Natural killer cell treated with Interleukin-12 subunit alpha and Interleukin-12 subunit beta and Interleukin-15 and Interleukin-18, amount 100 ng/mL, for 72 hours (primary cell): ENCODE results near the gene SLC37A4. TPM values are rescaled to one million over a fixed set of nuclear protein-coding genes. Genes with fewer than 3 reads are reported as not detected.
A peak's percentile ranks its signal among the peaks of the same experiment; 100 is the strongest.
"Not testable (repeated sequence)": the region's sequence is repeated elsewhere in the genome, so short reads cannot be mapped to it uniquely, and the experiment has no call there.

Experiments
- ATAC-seq, 2 donors: fragments of 150-1000 bp; cut with Tn5 transposase in 1 of 2; sonication (Bioruptor Pico), chemical (Tn5 transposase) in 1 of 2; 2 replicates each; pipeline ENCODE4 v1.10.0; 2021
- DNase-seq: peaks from one replicate; pipeline ENCODE4 v3.0.0; 2022; ENCODE audit warnings: low spot score
- H3K27ac Mint-ChIP-seq, 2 donors: 1 replicate in 1 of 2; 2 replicates in 1 of 2; pipeline ENCODE4 v1.8.0; 2022; ENCODE audit warnings: mixed read lengths in 2 of 2, mild to moderate bottlenecking in 1 of 2, moderate library complexity in 1 of 2
- H3K27me3 Mint-ChIP-seq, 2 donors: 1 replicate in 1 of 2; 2 replicates in 1 of 2; pipeline ENCODE4 v1.8.0; 2022; ENCODE audit warnings: mixed read lengths in 2 of 2
- H3K36me3 Mint-ChIP-seq: one replicate; pipeline ENCODE4 v1.8.0; 2022; ENCODE audit warnings: mixed read lengths
- H3K4me1 Mint-ChIP-seq, 2 donors: 1 replicate in 1 of 2; 2 replicates in 1 of 2; pipeline ENCODE4 v1.8.0; 2022; ENCODE audit warnings: low read depth in 2 of 2, mixed read lengths in 2 of 2, mild to moderate bottlenecking in 1 of 2
- H3K4me3 Mint-ChIP-seq: one replicate; pipeline ENCODE4 v1.8.0; 2022; ENCODE audit warnings: mixed read lengths
- H3K9me3 Mint-ChIP-seq: 2 replicates; pipeline ENCODE4 v1.8.0; 2022; ENCODE audit warnings: mixed read lengths
- total RNA-seq, 2 donors: library from RNA; stranded (reverse); gene quantifications; one replicate each; pipeline ENCODE4 v1.2.3, GENCODE V29; 2022

The SLC37A4 gene
- total RNA-seq, 2 donors from 2014 or later, result 20.3 to 32.6 TPM

DNA sequence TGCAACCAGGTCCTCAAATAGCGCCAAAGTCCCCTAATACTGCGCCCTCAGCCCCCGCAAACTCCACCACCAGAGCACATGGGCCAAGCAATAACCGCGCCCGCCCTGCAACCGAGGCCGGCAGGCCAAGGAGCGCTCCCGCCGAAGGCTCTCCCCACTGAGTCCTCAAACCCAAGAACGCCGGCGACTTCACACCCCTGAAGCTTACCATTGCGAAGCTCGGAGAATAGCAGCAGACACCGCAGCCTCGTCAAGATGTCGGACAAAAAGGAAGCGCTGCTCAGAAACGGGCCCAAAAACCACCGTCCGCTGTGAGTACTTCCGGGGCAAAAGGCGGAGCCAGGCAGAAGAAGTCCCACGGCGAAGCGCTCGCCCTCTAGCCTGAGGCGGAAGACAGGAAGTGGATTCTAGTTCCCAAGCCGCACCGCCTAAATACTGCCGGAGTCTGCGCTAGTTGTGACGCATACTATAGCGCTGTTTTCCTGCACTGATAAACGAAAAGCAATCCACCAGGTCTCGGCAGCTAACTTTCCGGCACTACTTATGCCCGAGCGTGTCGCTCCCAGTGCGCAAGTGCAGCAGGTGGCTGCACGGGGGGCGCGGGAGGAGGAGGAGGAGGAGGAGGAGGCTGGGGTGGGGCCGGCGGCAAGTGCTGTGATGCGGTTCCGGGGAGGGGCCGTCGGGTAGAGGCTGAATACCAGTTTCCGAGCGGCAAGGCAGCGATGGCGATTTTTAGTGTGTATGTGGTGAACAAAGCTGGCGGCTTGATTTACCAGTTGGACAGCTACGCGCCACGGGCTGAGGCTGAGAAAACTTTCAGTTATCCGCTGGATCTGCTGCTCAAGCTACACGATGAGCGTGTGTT lies 12.4 kb downstream of the SLC37A4 start, which contains the start of the genes RPS25 and TRAPPC4:
Gene RPS25, minus strand, starts transcription at position 270 of the 865 bp plus-strand sequence. Its CDS starts 59 bp downstream, at position 211.
Gene TRAPPC4, plus strand, starts transcription at position 693 of the 865 bp plus-strand sequence. Its CDS starts 30 bp downstream, at position 723.
- H3K27ac Mint-ChIP-seq, result peak within 1 kb of the TSS; percentile 97 to 100
- H3K27me3 Mint-ChIP-seq, result no peaks in the 10 kb centered on the region
- H3K9me3 Mint-ChIP-seq, result no peaks in the 10 kb centered on the region
- H3K4me3 Mint-ChIP-seq, result peak within 1 kb of the TSS; percentile 95
- DNase-seq (peak; percentile 97), ATAC-seq (peak; percentile 95 to 97)
- peaks cover 36% of the 10 kb centered on the region for H3K36me3 Mint-ChIP-seq
- H3K4me1 Mint-ChIP-seq, result peaks cover 27 to 34% of the 10 kb centered on the region in 2 donors

DNA sequence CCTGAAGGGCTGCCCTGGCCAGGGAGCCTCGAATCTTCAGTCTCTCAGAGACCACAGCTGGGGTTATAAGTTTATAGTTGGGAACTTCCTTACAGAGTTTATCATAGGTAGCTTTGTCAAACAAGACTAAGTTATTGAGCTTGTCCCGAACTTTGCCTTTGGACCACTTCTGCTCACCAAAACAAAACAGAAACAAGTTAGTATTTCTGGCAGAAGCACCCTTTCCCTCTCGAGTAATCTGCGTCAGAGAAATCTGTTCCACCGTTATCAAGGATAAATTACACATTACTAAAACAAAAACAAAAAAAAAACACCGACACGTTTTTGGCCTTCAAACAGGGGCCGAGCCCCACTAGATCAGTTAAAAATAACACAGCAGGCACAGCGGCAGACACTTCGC lies 13.3 kb downstream of the SLC37A4 start:
- H3K4me1 Mint-ChIP-seq, result peaks cover 27 to 37% of the 10 kb centered on the region in 2 donors
- peaks cover 41% of the 10 kb centered on the region for H3K36me3 Mint-ChIP-seq

DNA sequence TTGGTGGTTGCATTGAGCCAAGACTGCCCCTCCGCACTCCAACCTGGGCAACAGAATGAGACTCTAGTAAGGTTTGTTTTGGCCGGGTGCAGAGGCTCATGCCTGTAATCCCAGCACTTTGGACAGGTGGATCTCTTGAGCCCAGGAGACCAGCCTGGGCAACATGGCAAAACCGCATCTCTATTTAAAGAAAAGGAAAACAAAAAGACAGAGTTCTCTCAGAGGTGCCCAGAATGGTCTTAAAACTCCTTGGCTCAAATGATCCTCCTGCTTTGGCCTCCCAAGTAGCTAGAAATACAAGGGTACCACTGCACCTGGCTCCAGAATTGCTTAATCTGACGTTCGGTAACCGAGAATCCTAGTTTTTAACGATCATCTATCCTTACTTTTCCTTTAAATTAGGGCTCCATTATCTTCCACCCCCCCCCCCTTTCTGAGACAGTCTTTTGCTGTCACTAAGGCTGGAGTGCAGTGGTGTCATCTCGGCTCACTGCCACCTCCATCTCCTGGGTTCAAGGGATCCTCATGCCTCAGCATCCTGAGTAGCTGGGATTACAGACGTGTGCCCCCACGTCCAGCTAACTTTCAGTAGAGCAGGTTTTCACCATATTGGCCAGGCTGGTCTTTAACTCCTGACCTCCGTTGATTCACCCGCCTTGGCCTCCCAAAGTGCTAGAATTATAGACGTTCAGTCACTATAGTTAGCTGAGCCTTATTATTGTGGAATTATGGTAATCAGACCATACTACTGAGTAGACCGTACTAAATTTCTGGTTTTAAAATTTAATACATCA lies 14.3 kb downstream of the SLC37A4 start:
- H3K9me3 Mint-ChIP-seq, result no peaks in the 10 kb centered on the region
- H3K4me3 Mint-ChIP-seq, result peak overlapping the region; percentile 95
- no peaks in the 10 kb centered on the region for H3K27me3 Mint-ChIP-seq
- H3K27ac Mint-ChIP-seq, result peak overlapping the region; percentile 97 to 100
- DNase-seq (no peak), ATAC-seq (no peak)
- H3K4me1 Mint-ChIP-seq, result peaks cover 29 to 35% of the 10 kb centered on the region in 2 donors
- peaks cover 45% of the 10 kb centered on the region for H3K36me3 Mint-ChIP-seq

More for the DNA sequence above, 13.3 kb downstream of the SLC37A4 start:
- not testable (repeated sequence) for DNase-seq, H3K27me3 Mint-ChIP-seq, H3K9me3 Mint-ChIP-seq, ATAC-seq
- peak overlapping the region; percentile 95 for H3K4me3 Mint-ChIP-seq
- H3K27ac Mint-ChIP-seq, result peak overlapping the region; percentile 97 to 100

DNA sequence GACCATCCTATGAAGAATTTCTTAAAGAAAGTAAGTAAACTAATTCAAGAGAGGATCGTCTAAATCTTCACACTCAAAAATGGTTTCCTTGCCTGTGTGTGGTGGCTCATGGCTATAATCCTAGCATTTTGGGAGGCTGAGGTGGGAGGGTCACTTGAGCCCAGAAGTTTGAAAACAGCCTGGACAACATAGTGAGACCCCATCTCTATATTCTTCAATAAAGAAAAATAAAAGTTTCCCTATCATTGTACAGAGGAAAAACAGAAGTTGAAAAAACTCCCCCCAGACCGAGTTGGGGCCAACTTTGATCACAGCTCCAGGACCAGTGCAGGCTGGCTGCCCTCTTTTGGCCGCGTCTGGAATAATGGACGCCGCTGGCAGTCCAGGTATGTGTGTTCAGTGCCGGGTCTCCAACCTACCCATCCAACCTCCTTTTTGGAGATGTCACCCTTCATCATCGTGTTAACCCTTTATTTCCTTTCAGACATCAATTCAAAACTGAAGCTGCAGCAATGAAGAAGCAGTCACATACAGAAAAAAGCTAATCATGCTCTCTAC lies 15.5 kb downstream of the SLC37A4 start:
- Mint-ChIP-seq H3K4me3 (peak overlapping the region; percentile 95), H3K27me3 (no peaks in the 10 kb centered on the region), H3K4me1 (peaks cover 28 to 31% of the 10 kb centered on the region in 2 donors), H3K27ac (peak overlapping the region; percentile 70 to 97), H3K36me3 (peaks cover 44% of the 10 kb centered on the region), H3K9me3 (no peaks in the 10 kb centered on the region)
- DNase-seq (no peak), ATAC-seq (no peak)

DNA sequence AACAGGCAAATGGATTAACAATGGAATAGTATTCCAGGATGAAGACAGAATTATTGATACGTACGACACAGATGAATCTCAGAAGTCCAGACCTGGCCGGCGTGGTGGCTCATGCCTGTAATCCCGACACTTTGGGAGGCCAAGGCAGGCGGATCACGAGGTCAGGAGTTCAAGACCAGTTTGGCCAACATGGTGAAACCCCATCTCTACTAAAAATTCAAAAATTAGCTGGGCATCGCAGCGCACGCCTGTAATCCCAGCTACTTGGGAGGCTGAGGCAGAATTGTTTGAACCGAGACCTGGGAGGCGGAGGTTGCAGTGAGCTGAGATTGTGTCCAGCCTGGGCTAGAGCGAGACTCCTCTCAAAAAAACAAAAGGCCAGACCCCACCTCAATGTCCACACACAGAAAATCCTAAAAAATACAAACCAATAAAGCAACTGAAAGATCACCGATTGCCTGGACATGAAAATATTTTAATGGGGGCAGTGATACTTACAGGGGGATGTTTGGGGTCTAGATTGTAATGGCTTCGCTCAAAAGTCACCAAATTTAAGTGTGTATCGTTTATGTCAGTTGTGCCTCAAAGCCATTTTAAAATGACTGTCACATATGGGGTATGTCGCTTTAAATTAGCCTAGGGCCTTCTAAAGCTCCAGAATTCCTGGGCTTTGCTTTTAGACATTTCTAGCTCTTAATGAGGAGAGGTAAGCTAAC lies 16.3 kb downstream of the SLC37A4 start:
- Mint-ChIP-seq H3K9me3 (no peaks in the 10 kb centered on the region), H3K36me3 (peaks cover 40% of the 10 kb centered on the region)
- no peak for ATAC-seq

DNA sequence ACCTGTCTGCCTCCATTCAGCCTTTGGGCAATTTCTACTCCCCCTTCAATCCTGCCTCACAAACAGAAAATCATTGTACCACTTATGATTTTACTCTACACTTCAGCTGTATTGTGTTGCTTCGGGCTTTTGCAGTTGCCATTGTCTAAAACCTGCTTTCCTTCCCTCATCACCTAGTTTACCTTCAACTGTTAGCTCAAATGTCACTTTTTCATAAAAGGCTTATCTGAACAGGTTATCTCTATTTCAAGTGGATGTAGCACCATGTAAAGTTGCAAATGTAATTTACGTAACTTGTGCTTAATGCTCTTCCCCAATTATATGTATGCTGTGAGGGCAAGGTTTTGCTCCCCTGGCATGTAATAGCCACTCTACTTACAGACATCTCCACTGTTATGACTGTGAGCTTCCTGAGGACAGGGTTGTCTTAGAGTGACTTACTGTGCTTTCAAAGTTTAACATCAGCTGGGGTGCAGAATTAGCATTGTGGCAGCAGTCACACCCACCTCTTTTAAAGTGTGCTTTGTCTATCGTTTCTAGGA lies 18.0 kb downstream of the SLC37A4 start:
- peaks cover 35% of the 10 kb centered on the region for H3K36me3 Mint-ChIP-seq
- ATAC-seq, result peak in 1 of 2 donors; percentile 50
- no peaks in the 10 kb centered on the region for H3K9me3 Mint-ChIP-seq
- H3K27ac Mint-ChIP-seq, result peak overlapping the region in 1 of 2 donors; percentile 10
- no peak for DNase-seq
- peaks cover 23 to 24% of the 10 kb centered on the region in 2 donors for H3K4me1 Mint-ChIP-seq
- H3K4me3 Mint-ChIP-seq, result no peak overlapping the region
- H3K27me3 Mint-ChIP-seq, result no peaks in the 10 kb centered on the region

More for the DNA sequence above, 16.3 kb downstream of the SLC37A4 start:
- Mint-ChIP-seq H3K4me3 (no peak overlapping the region), H3K4me1 (peaks cover 24 to 25% of the 10 kb centered on the region in 2 donors), H3K27me3 (no peaks in the 10 kb centered on the region), H3K27ac (peak overlapping the region in 1 of 2 donors; percentile 17)
- DNase-seq, result no peak

DNA sequence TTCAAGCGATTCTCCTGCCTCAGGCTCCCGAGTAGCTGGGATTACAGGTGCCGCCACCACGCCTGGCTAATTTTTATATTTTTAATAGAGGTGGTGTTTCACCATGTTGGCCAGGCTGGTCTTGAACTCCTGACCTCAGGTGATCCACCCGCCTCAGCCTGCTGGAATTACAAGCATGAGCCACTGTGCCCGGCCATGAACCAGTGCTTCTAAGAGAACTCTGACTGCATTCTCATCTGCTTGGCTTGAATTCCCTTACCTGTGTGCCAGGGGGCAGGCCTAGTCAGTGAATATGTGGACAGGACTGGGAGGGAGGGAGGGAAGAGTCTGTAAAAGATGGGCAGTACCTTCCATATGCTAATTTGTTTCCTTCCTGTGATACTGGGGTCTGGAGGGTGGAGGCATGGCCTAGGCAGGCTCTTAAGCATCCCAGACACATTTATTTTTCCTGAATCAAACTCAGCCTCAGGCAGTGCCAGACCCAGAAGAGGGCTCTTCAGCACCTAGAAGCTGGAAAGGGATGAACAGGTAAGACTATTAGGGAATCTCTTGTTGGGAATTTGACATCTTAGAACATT lies 19.1 kb downstream of the SLC37A4 start:
- H3K27ac Mint-ChIP-seq, result no peak overlapping the region
- H3K4me3 Mint-ChIP-seq, result no peak overlapping the region
- no peaks in the 10 kb centered on the region for H3K27me3 Mint-ChIP-seq
- peaks cover 33% of the 10 kb centered on the region for H3K36me3 Mint-ChIP-seq
- no peak for ATAC-seq
- peaks cover 19 to 20% of the 10 kb centered on the region in 2 donors for H3K4me1 Mint-ChIP-seq
- no peaks in the 10 kb centered on the region for H3K9me3 Mint-ChIP-seq
- DNase-seq, result no peak

DNA sequence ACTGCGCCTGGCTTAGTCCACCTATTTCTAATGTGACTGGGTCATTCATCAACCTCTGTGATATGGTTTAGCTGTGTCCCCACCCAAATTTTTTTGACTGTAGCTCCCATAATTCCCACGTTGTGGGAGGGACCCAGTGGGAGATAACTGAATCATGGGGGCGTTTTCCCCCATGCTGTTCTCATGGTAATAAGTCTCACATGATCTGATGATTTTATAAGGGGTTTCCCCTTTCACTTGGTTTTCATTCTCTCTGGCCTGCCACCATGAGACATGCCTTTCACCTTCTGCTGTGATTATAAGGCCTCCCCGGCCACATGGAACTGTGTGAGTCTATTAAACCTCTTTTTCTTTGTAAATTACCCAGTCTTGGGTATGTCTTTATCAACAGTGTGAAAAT lies 24.0 kb downstream of the SLC37A4 start:
- H3K4me1 Mint-ChIP-seq, result peaks cover 0 to 4% of the 10 kb centered on the region in 2 donors
- DNase-seq (no peak), ATAC-seq (no peak)
- H3K36me3 Mint-ChIP-seq, result peaks cover 13% of the 10 kb centered on the region
- H3K27ac Mint-ChIP-seq, result peak overlapping the region in 1 of 2 donors; percentile 39
- H3K9me3 Mint-ChIP-seq, result no peaks in the 10 kb centered on the region
- no peak overlapping the region for H3K4me3 Mint-ChIP-seq
- no peaks in the 10 kb centered on the region for H3K27me3 Mint-ChIP-seq

DNA sequence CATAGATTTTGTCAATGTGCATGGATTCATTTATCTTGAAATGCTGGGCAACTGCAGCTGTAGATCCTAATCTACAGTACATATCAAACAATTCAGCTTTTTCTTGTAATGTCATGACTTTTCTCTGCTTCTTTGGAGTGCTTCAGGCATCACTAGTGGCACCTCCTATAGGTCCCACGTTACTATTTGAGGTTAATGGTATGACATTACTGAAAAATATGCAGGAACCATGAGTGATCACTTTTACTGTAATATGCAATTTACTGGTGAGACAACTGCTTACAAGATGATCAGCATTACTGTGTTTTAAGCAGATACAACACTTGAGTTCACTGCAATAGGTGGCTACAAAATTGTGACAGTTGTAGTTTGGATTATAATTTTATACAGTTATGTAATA lies 29.8 kb downstream of the SLC37A4 start:
- Mint-ChIP-seq H3K4me3 (no peak overlapping the region), H3K36me3 (peaks cover 10% of the 10 kb centered on the region)

DNA sequence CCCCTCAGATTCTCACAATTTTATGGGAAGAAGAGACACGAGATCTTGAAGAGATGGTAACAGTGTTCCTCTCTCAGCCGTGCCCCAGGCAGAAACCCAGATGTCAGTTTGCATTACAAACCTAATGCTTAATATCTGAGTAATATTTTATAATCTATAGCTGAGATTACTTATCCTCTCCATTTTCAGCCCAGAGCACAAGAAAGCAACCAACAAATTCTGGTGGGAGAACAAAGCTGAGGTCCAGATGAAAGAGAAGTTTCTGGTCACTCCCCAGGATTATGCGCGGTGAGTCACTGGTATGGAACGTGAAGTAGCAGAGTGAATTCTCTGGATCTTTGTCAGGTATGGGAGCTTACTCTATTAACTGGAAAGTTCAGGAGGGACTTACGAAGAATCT lies 31.9 kb downstream of the SLC37A4 start:
- ATAC-seq (no peak), DNase-seq (no peak)
- Mint-ChIP-seq H3K9me3 (no peaks in the 10 kb centered on the region), H3K4me3 (peak overlapping the region; percentile 99), H3K36me3 (peaks cover 7% of the 10 kb centered on the region), H3K4me1 (peaks cover 26 to 35% of the 10 kb centered on the region in 2 donors), H3K27me3 (no peaks in the 10 kb centered on the region), H3K27ac (peak overlapping the region; percentile 84 to 96)

More for the DNA sequence above, 29.8 kb downstream of the SLC37A4 start:
- ATAC-seq (no peak), DNase-seq (no peak)
- H3K27me3 Mint-ChIP-seq, result no peaks in the 10 kb centered on the region
- H3K27ac Mint-ChIP-seq, result no peak overlapping the region
- H3K9me3 Mint-ChIP-seq, result no peaks in the 10 kb centered on the region
- H3K4me1 Mint-ChIP-seq, result peaks cover 25 to 35% of the 10 kb centered on the region in 2 donors

DNA sequence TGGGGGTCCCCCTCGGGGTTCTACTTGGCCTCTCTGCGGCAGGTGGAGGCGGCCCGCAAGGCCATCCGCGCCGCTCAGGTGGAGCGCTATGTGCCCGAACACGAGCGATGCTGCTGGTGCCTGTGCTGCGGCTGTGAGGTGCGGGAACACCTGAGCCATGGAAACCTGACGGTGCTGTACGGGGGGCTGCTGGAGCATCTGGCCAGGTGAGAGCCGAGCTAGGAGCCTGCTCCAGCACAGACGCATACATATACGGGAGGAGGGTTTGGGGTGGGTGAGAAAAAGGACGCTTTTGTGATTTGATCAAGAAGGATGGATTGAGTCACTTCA lies 32.3 kb downstream of the SLC37A4 start:
- Mint-ChIP-seq H3K4me1 (peaks cover 26 to 35% of the 10 kb centered on the region in 2 donors), H3K36me3 (peaks cover 6% of the 10 kb centered on the region), H3K27me3 (no peaks in the 10 kb centered on the region), H3K27ac (peak overlapping the region; percentile 84 to 96), H3K9me3 (no peaks in the 10 kb centered on the region), H3K4me3 (peak overlapping the region; percentile 99)
- DNase-seq (no peak), ATAC-seq (no peak)

DNA sequence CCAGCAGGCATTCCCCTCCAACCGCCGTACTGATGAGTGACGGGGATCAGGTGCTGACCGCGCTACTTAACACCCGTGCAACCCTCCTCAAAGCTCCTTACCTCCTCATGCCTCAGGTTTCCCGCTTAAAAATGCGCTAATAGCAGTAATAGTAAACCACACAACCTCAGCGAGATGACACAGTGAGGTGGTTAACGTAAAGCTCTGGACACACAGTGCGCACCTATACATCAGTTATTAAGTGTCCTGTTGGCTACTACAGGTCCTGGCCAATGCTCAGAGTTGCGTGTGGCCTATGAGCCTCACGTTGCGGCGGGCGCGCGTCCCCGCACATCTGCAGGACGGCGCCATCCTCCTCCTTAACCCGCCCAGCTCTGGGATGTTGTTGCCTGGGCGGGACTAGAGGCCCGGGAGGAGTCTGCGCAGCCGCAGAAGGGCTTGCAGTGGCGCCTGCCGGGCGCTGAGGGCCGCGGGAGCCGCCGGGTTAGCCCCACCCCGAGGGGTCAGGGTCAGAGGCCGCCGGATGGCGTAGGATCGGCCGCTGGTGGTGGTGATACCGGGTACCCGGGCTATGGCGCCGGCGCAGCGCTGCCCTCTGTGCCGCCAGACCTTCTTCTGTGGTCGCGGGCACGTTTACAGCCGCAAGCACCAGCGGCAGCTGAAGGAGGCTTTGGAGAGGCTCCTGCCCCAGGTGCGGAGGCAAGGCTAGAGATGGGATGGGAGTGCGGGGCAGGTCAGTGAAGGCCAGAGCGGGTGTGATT lies 32.9 kb downstream of the SLC37A4 start, which contains the start of gene CENATAC:
Gene CENATAC, plus strand, starts transcription at position 512 of the 761 bp plus-strand sequence. Its CDS starts 60 bp downstream, at position 572.
- ATAC-seq, result peak; percentile 98 to 99
- H3K27me3 Mint-ChIP-seq, result no peaks in the 10 kb centered on the region
- no peaks in the 10 kb centered on the region for H3K9me3 Mint-ChIP-seq
- H3K4me1 Mint-ChIP-seq, result peaks cover 26 to 35% of the 10 kb centered on the region in 2 donors
- H3K36me3 Mint-ChIP-seq, result peaks cover 6% of the 10 kb centered on the region
- peak within 1 kb of the TSS; percentile 84 to 96 for H3K27ac Mint-ChIP-seq
- peak; percentile 97 for DNase-seq
- peak within 1 kb of the TSS; percentile 99 for H3K4me3 Mint-ChIP-seq
